Vagina (tissue), 2 donors: Measurements from ENCODE around the gene RET.

ENCODE experiments used
- CTCF ChIP-seq, 3 experiments: fragments of 450-650 bp in 2 of 3; fragments of 200-600 bp in 1 of 3; sonication (generic) in 1 of 3; IDR thresholded peaks; one replicate each; pipeline ENCODE4 v1.5.1; 2017 to 2019; ENCODE audit warnings: antibody characterized with exemption in 3 of 3, mild to moderate bottlenecking in 2 of 3, moderate library complexity in 2 of 3
- POLR2A ChIP-seq, 2 donors: fragments of 450-650 bp; IDR thresholded peaks; one replicate each; pipeline ENCODE4 v1.6.1; 2017; ENCODE audit warnings: antibody characterized with exemption in 2 of 2, mild to moderate bottlenecking in 2 of 2, moderate library complexity in 2 of 2
- POLR2AphosphoS5 ChIP-seq, 2 donors: sonication (generic); formaldehyde crosslinking; IDR thresholded peaks; one replicate each; pipeline ENCODE4 v1.9.0; 2017; ENCODE audit warnings: antibody characterized with exemption in 2 of 2, mild to moderate bottlenecking in 2 of 2, low read depth in 1 of 2; ENCODE audit not compliant: insufficient read depth in 1 of 2

GRCh38 chr10:43124094-43124521 lies 47.2 kb downstream of the RET start:
- TF ChIP-seq CTCF (IDR thresholded peaks at IDR 0.05) (no peak), POLR2AphosphoS5 (IDR thresholded peaks at IDR 0.05; ENCODE audit: insufficient read depth in 1 of 2, low read depth in 1 of 2) (no peak), POLR2A (IDR thresholded peaks at IDR 0.05) (no peak)
